A673 (cell line): ENCODE measurements around the gene RECQL5.

ENCODE experiments used
- CTCF ChIP-seq: fragments of 300-800, 200-600 bp; sonication (generic); conservative IDR thresholded peaks from 2 replicates; pipeline ENCODE4 v1.5.1; 2017; ENCODE audit warnings: low read depth, mild to moderate bottlenecking, antibody characterized with exemption, low read length, moderate library complexity, mixed read lengths
- EZH2 ChIP-seq: fragments of 200-600 bp; sonication (generic); IDR thresholded peaks from 2 replicates; pipeline ENCODE4 v1.6.1; 2017; ENCODE audit warnings: borderline replicate concordance, low read depth, mild to moderate bottlenecking, mixed read lengths, antibody characterized with exemption, low read length; ENCODE audit not compliant: poor library complexity, severe bottlenecking

- TF ChIP-seq CTCF (no peak), EZH2 (no peak)
Measured at GRCh38 chr17:75681289-75681688, 14.3 kb upstream of the RECQL5 start.
